ENCODE measurements around the gene HIVEP3.

- TF ChIP-seq POLR2AphosphoS5 (IDR thresholded peaks at IDR 0.05; ENCODE audit: insufficient read depth in 1 of 2, low read depth in 1 of 2) = no peak
- TF ChIP-seq POLR2A (IDR thresholded peaks at IDR 0.05) = no peak
Measured at GRCh38 chr1:41664861-41665640, 253.7 kb downstream of the HIVEP3 start.
